Vagina (tissue), 2 donors: ENCODE results near the gene RPUSD2. TPM values are rescaled to one million over a fixed set of nuclear protein-coding genes. Genes with fewer than 3 reads are reported as not detected.
A peak's percentile ranks its signal among the peaks of the same experiment; 100 is the strongest.

ENCODE experiments used
- DNase-seq, 2 donors: peaks; one replicate each; pipeline ENCODE4 v3.0.0-alpha.2; 2017; ENCODE audit errors: extremely low spot score in 2 of 2
- H3K27ac ChIP-seq: fragments of 200-600 bp; sonication (generic); one replicate; pipeline ENCODE4 v1.5.1; 2019
- H3K27me3 ChIP-seq: fragments of 200-600 bp; sonication (generic); one replicate; pipeline ENCODE4 v1.5.1; 2019
- H3K36me3 ChIP-seq, 2 donors: fragments of 200-600 bp; sonication (generic); one replicate each; pipeline ENCODE4 v1.5.1; 2017 to 2019
- H3K4me1 ChIP-seq: fragments of 200-600 bp; sonication (generic); one replicate; pipeline ENCODE4 v1.5.1; 2019
- H3K4me3 ChIP-seq, 2 donors: fragments of 200-600 bp; sonication (generic); 1 replicate in 1 of 2; 2 replicates in 1 of 2; pipeline ENCODE4 v1.5.1; 2016 to 2019
- H3K9me3 ChIP-seq: fragments of 200-600 bp; sonication (generic); one replicate; pipeline ENCODE4 v1.5.1; 2019
- CTCF ChIP-seq, 3 experiments: fragments of 450-650 bp in 2 of 3; fragments of 200-600 bp in 1 of 3; sonication (generic) in 1 of 3; IDR thresholded peaks; one replicate each; pipeline ENCODE4 v1.5.1; 2017 to 2019; ENCODE audit warnings: antibody characterized with exemption in 3 of 3, mild to moderate bottlenecking in 2 of 3, moderate library complexity in 2 of 3
- POLR2A ChIP-seq, 2 donors: fragments of 450-650 bp; IDR thresholded peaks; one replicate each; pipeline ENCODE4 v1.6.1; 2017; ENCODE audit warnings: antibody characterized with exemption in 2 of 2, mild to moderate bottlenecking in 2 of 2, moderate library complexity in 2 of 2
- POLR2AphosphoS5 ChIP-seq, 2 donors: sonication (generic); formaldehyde crosslinking; IDR thresholded peaks; one replicate each; pipeline ENCODE4 v1.9.0; 2017; ENCODE audit warnings: antibody characterized with exemption in 2 of 2, mild to moderate bottlenecking in 2 of 2, low read depth in 1 of 2; ENCODE audit not compliant: insufficient read depth in 1 of 2
- intact Hi-C: fragments of 100-400 bp; cut with DNase I; formaldehyde crosslinking; loops from one replicate; pipeline ENCODE4 v1.15.1; 2023
- total RNA-seq: library from RNA; depleted of rRNA; stranded (reverse); fragments of >200 nt; gene quantifications from one replicate; pipeline ENCODE4 v1.2.3, GENCODE V29; 2016

RPUSD2 gene
- total RNA-seq, 1 donor from 2014 or later: 12.8 TPM

GRCh38 chr15:40591389-40591788, 22.3 kb downstream of the RPUSD2 start:
- Histone ChIP-seq H3K27ac (no peak overlapping the region), H3K4me1 (peaks cover 5% of the 10 kb centered on the region), H3K36me3 (no peaks in the 10 kb centered on the region), H3K4me3 (no peak overlapping the region), H3K9me3 (no peaks in the 10 kb centered on the region), H3K27me3 (no peaks in the 10 kb centered on the region)
- no peak for TF ChIP-seq POLR2A (IDR thresholded peaks at IDR 0.05)
- no peak for TF ChIP-seq POLR2AphosphoS5 (IDR thresholded peaks at IDR 0.05; ENCODE audit: insufficient read depth in 1 of 2, low read depth in 1 of 2)
- no peak for TF ChIP-seq CTCF (IDR thresholded peaks at IDR 0.05)
- no peak for DNase-seq
- intact Hi-C loops: no loop called here

GRCh38 chr15:40593165-40593564, 24.1 kb downstream of the RPUSD2 start:
- intact Hi-C loops: no loop called here
- Histone ChIP-seq H3K27ac (no peak overlapping the region), H3K36me3 (no peaks in the 10 kb centered on the region), H3K27me3 (no peaks in the 10 kb centered on the region), H3K4me3 (no peak overlapping the region), H3K9me3 (no peaks in the 10 kb centered on the region), H3K4me1 (peaks cover 5% of the 10 kb centered on the region)
- no peak for DNase-seq
- TF ChIP-seq CTCF (IDR thresholded peaks at IDR 0.05): no peak
- no peak for TF ChIP-seq POLR2AphosphoS5 (IDR thresholded peaks at IDR 0.05; ENCODE audit: insufficient read depth in 1 of 2, low read depth in 1 of 2)
- no peak for TF ChIP-seq POLR2A (IDR thresholded peaks at IDR 0.05)

- TF ChIP-seq CTCF (IDR thresholded peaks at IDR 0.05) (no peak), POLR2AphosphoS5 (IDR thresholded peaks at IDR 0.05; ENCODE audit: insufficient read depth in 1 of 2, low read depth in 1 of 2) (peak; percentile 75 to 99)
- intact Hi-C loops: no loop called here
- Histone ChIP-seq H3K27ac (peak within 1 kb of the TSS; percentile 86), H3K27me3 (no peaks in the 10 kb centered on the region), H3K4me1 (peaks cover 5% of the 10 kb centered on the region), H3K9me3 (no peaks in the 10 kb centered on the region), H3K36me3 (no peaks in the 10 kb centered on the region), H3K4me3 (peak within 1 kb of the TSS; percentile 47 to 55)
- DNase-seq: peak; percentile 96 to 97
Observed at GRCh38 chr15:40593588-40594428, 24.7 kb downstream of the RPUSD2 start, which contains the start of gene KNL1. KNL1 (plus strand) TSS chr15:40594249; CDS start chr15:40602932, 8,683 bp downstream.

- H3K9me3 ChIP-seq: no peaks in the 10 kb centered on the region
- no peak for DNase-seq
- H3K27ac ChIP-seq: peak overlapping the region; percentile 86
- no peaks in the 10 kb centered on the region for H3K27me3 ChIP-seq
- peaks cover 5% of the 10 kb centered on the region for H3K4me1 ChIP-seq
- intact Hi-C loops: no loop called here
- H3K4me3 ChIP-seq: peak overlapping the region; percentile 47 to 55
- H3K36me3 ChIP-seq: no peaks in the 10 kb centered on the region
- TF ChIP-seq POLR2A (IDR thresholded peaks at IDR 0.05) (no peak), POLR2AphosphoS5 (IDR thresholded peaks at IDR 0.05; ENCODE audit: insufficient read depth in 1 of 2, low read depth in 1 of 2) (no peak), CTCF (IDR thresholded peaks at IDR 0.05) (no peak)
Observed at GRCh38 chr15:40594429-40594836, 25.3 kb downstream of the RPUSD2 start.

GRCh38 chr15:40595219-40595618, 26.1 kb downstream of the RPUSD2 start:
- peaks cover 5% of the 10 kb centered on the region for H3K4me1 ChIP-seq
- H3K27me3 ChIP-seq: no peaks in the 10 kb centered on the region
- H3K4me3 ChIP-seq: no peak overlapping the region
- H3K36me3 ChIP-seq: no peaks in the 10 kb centered on the region
- TF ChIP-seq CTCF (IDR thresholded peaks at IDR 0.05) (no peak), POLR2AphosphoS5 (IDR thresholded peaks at IDR 0.05; ENCODE audit: insufficient read depth in 1 of 2, low read depth in 1 of 2) (no peak), POLR2A (IDR thresholded peaks at IDR 0.05) (no peak)
- no peaks in the 10 kb centered on the region for H3K9me3 ChIP-seq
- H3K27ac ChIP-seq: no peak overlapping the region
- no peak for DNase-seq
- intact Hi-C loops: no loop called here
